ENCODE data around the gene TREH.
A peak's percentile ranks its signal among the peaks of the same experiment; 100 is the strongest.

Gene TREH

DNA sequence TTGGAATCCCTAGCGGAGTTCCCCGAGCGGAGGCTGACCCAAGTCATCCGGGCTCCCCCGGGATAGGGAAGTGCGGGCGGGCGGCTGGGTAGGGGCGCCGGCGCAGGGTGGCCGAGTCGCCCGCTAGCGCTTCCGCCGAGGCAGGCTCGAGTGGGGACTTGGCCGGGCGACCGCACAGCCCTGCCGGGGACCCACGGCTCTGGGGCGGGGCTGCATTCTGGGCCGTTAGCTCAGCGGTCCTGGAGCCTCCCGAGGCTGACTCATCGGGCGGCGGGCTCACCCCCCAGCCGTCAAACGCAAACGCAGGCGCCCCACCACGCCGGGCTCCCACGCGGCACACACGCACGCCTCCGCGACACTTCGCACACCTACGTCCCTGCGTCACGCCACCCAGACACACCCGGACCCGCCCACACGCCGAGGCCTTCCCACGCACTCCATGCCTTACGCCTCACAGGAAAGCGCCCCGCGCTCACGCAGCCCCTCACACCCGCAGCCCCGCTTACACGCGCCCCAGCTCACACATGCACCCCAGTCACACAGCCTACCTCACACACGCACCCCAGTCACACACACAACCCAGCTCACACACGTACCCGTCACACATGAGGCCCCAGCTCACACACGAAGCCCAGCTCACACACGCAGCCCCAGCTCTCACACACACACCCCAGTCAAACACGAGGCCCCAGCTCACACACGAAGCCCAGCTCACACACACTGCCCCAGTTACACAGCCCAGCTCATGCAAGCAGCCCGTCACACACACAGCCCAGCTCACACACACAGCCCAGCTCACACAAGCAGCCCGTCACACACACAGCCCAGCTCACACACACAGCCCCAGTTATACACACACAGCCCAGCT lies 70.9 kb downstream of the TREH start:
- Mint-ChIP-seq H3K4me3 (peak overlapping the region; percentile 64), H3K36me3 (ENCODE audit: low read depth) (peaks cover 2% of the 10 kb centered on the region), H3K4me1 (ENCODE audit: low read depth) (peaks cover 48% of the 10 kb centered on the region), H3K27ac (peak overlapping the region; percentile 59), H3K9me3 (no peaks in the 10 kb centered on the region), H3K27me3 (peaks cover 64% of the 10 kb centered on the region)
- intact Hi-C loops (cut with micrococcal nuclease) = loop anchor here (5.0 kb wide), 1 partner anchor 49 kb away; no protein-coding TSS in a partner anchor

GRCh38 chr11:118607401-118608359 lies 71.8 kb downstream of the TREH start, which contains the start of gene PHLDB1:
TSS of gene PHLDB1 (plus strand) at chr11:118607615. CDS start at chr11:118613837, 6,222 bp downstream.
- peaks cover 48% of the 10 kb centered on the region for H3K4me1 Mint-ChIP-seq (ENCODE audit: low read depth)
- peak within 1 kb of the TSS; percentile 59 for H3K27ac Mint-ChIP-seq
- peaks cover 58% of the 10 kb centered on the region for H3K27me3 Mint-ChIP-seq
- H3K36me3 Mint-ChIP-seq (ENCODE audit: low read depth) = peaks cover 11% of the 10 kb centered on the region
- H3K4me3 Mint-ChIP-seq = peak within 1 kb of the TSS; percentile 64
- intact Hi-C loops (cut with micrococcal nuclease) = loop anchor here (5.0 kb wide), 1 partner anchor 50 kb away; no protein-coding TSS in a partner anchor
- no peaks in the 10 kb centered on the region for H3K9me3 Mint-ChIP-seq

All from dendritic cell treated with granulocyte-macrophage colony-stimulating factor and Interleukin-4, amounts not matched to agents 40 ng/mL and 50 ng/mL, for 4 days (primary cell).